GM18505 (cell line): ENCODE measurements around the gene MISP3.

Source experiments
- ATAC-seq: cut with Tn5 transposase; IDR thresholded peaks from one replicate; pipeline ENCODE4 v1.9.1; 2021; ENCODE audit not compliant: unreplicated experiment
- POLR2A ChIP-seq: IDR thresholded peaks from 4 replicates; pipeline ENCODE4 v1.6.1; 2011; ENCODE audit warnings: borderline replicate concordance; ENCODE audit not compliant: insufficient read depth, insufficient read length; ENCODE audit errors: extremely low read depth

The MISP3 gene

GRCh38 chr19:14119644-14120496 is 47.3 kb downstream of the MISP3 start:
- no peak for TF ChIP-seq POLR2A
- no peak for ATAC-seq

DNA sequence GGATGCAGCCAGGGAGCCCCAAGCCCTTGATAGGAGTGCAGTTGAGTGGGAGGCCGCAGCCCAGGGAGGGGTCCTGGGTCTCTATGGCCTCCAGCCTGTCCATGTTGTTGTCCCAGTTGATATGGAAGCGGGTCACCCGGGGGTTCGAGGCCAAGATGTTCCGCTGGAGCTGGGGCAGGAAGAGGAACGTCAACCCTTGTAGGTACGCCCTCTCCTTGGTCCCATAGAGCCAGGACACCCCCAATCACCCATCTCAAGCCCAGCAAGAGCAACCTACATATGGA is 47.9 kb downstream of the MISP3 start:
- TF ChIP-seq POLR2A = no peak
- ATAC-seq = no peak

- no peak for TF ChIP-seq POLR2A
- ATAC-seq = no peak
These were observed 50.3 kb downstream of the MISP3 start for GRCh38 chr19:14122924-14123323.
